LNCaP clone FGC (cell line): ENCODE data around the gene FITM2.
"Not testable (repeated sequence)": the region's sequence is repeated elsewhere in the genome, so short reads cannot be mapped to it uniquely, and the experiment has no call there.

ENCODE experiments used
- DNase-seq: peaks from one replicate; pipeline ENCODE4 v3.0.0-alpha.2; 2011; ENCODE audit warnings: low read depth
- H3K4me3 ChIP-seq: 2 replicates; pipeline ENCODE4 v1.5.1; 2011; ENCODE audit warnings: mild to moderate bottlenecking, low read depth, low read length, control low read depth
- CTCF ChIP-seq: IDR thresholded peaks from 2 replicates; pipeline ENCODE4 v1.5.1; 2012; ENCODE audit warnings: mild to moderate bottlenecking; ENCODE audit not compliant: control insufficient read depth, insufficient read depth; ENCODE audit errors: extremely low read depth

The FITM2 gene

GRCh38 chr20:44355498-44356352, 44.7 kb upstream of the FITM2 start, which contains the start of gene HNF4A:
HNF4A (plus strand) TSS chr20:44355699; CDS start chr20:44355805, 106 bp downstream.
- no peak within 1 kb of the TSS for H3K4me3 ChIP-seq
- no peak for DNase-seq
- TF ChIP-seq CTCF, result no peak

DNA sequence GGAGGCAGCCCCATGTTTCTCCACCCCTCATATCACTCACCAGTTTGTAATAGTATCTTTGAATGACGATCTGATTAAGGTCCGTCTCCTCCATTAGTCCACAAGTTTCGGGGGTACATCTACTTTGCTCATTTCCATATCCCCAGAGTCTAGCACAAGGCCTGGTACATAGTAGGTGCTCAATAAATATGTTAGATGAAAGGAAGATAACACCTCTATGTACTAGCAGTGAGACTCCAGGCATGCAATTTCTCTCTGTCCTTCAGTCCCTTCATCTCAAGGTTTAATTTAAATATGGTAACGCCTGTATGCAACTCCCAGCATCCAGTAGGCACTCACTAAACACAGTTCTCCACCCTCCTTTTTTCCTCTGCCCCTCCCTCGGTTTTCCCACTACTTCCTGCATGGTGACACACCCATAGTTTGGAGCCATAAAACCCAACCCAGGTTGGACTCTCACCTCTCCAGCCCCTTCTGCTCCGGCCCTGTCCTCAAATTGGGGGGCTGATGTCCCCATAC, 44.0 kb upstream of the FITM2 start:
- no peak for DNase-seq
- H3K4me3 ChIP-seq, result no peak overlapping the region
- no peak for TF ChIP-seq CTCF

- no peak for TF ChIP-seq CTCF
- H3K4me3 ChIP-seq, result no peak overlapping the region
- DNase-seq, result no peak
Observed at GRCh38 chr20:44350567-44350966, 39.6 kb upstream of the FITM2 start.

DNA sequence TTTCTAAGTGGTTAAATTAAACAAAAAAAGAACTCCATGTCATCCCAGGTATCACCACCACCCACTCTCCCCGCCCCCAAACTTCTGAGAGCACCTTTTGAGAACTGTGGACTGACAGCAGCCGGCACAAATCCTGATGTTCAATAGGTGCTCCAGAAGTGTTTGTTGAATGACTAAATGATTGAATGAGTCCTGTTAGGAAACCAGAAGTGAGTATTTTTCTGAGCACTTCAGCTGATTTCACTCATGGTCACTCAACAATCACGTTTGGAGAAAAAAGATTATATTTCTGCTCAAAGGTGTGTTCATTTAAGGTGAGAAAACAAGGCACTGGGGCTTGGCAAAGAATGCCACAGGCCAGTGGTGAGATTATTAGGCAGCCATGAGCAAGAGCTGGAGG, 38.3 kb upstream of the FITM2 start:
- H3K4me3 ChIP-seq, result no peak overlapping the region
- DNase-seq, result no peak
- TF ChIP-seq CTCF, result no peak

- no peak overlapping the region for H3K4me3 ChIP-seq
- DNase-seq, result no peak
- no peak for TF ChIP-seq CTCF
Observed at GRCh38 chr20:44348168-44348659, 37.2 kb upstream of the FITM2 start.

DNA sequence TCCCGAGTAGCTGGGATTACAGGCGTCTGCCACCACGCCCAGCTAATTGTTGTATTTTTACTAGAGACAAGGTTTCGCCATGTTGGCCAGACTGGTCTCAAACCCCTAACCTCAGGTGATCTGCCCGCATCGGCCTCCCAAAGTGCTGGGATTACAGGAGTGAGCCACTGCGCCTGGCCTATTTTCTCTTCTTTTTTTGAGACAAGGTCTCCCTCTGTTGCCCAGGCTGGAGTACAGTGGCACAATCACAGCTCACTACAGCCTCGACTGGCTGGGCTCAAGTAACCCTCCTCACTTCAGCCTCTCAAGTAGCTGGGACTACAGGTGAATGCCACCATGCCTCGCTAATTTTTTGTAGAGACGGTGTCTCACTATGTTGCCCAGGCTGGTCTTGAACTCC, 34.9 kb upstream of the FITM2 start:
- H3K4me3 ChIP-seq, DNase-seq: not testable (repeated sequence)

GRCh38 chr20:44345147-44345546, 34.1 kb upstream of the FITM2 start:
- H3K4me3 ChIP-seq, result no peak overlapping the region
- TF ChIP-seq CTCF, result no peak
- no peak for DNase-seq
